HEK293 (cell line): ENCODE results near the gene ACOT7.

Experiments used
- CTCF ChIA-PET: fragments of 350-600 bp; formaldehyde crosslinking; extraction: SDS; loops from one replicate; lab custom pipeline; 2021; ENCODE audit warnings: antibody characterized with exemption; lab: Yijun Ruan, JAX
- POLR2A ChIA-PET: fragments of 300-600 bp; formaldehyde crosslinking; extraction: SDS; loops from one replicate; lab custom pipeline; 2020; ENCODE audit warnings: antibody characterized with exemption, inconsistent platforms; lab: Yijun Ruan, JAX
- H3K27ac ChIP-seq: fragments of 200-500 bp; sonication (Bioruptor generic); 2 replicates; pipeline ENCODE4 v1.5.1; 2014; ENCODE audit warnings: low read depth, low read length, control low read depth, inconsistent platforms; ENCODE audit errors: extremely low read depth
- H3K36me3 ChIP-seq, 2 experiments: fragments of 200-500 bp in 1 of 2; sonication (Bioruptor generic) in 1 of 2; 1 replicate in 1 of 2; 2 replicates in 1 of 2; pipeline ENCODE4 v1.5.1; 2014 to 2017; ENCODE audit warnings: inconsistent platforms in 2 of 2, low read length in 2 of 2; ENCODE audit not compliant: control insufficient read depth in 2 of 2, insufficient read depth in 1 of 2
- H3K4me1 ChIP-seq: fragments of 200-500 bp; sonication (Bioruptor generic); 2 replicates; pipeline ENCODE4 v1.5.1; 2014; ENCODE audit warnings: mild to moderate bottlenecking, low read length, inconsistent platforms; ENCODE audit not compliant: control insufficient read depth, insufficient read depth
- H3K4me3 ChIP-seq: 2 replicates; pipeline ENCODE4 v1.5.1; 2011; ENCODE audit warnings: low read depth, mild to moderate bottlenecking, control low read depth, low read length, moderate library complexity
- H3K9me3 ChIP-seq: fragments of 200-500 bp; sonication (Bioruptor generic); 2 replicates; pipeline ENCODE4 v1.5.1; 2014; ENCODE audit warnings: low read depth, low read length, inconsistent platforms; ENCODE audit not compliant: control insufficient read depth, insufficient read depth
- KLF1 ChIP-seq: fragments of 450-650 bp; formaldehyde crosslinking; IDR thresholded peaks from 2 replicates; pipeline ENCODE4 v1.5.1; 2016; ENCODE audit warnings: missing biosample characterization, missing genetic modification characterization
- ZFP37 ChIP-seq: fragments of 450-650 bp; formaldehyde crosslinking; IDR thresholded peaks from 2 replicates; pipeline ENCODE4 v1.5.1; 2016; ENCODE audit warnings: missing biosample characterization, missing genetic modification characterization
- ZNF341 ChIP-seq: fragments of 450-650 bp; formaldehyde crosslinking; IDR thresholded peaks from 2 replicates; pipeline ENCODE4; 2016; ENCODE audit warnings: low read depth, missing biosample characterization, missing genetic modification characterization
- ZNF423 ChIP-seq: fragments of 450-650 bp; formaldehyde crosslinking; IDR thresholded peaks from 2 replicates; pipeline ENCODE4 v1.5.1; 2016; ENCODE audit warnings: missing biosample characterization, missing genetic modification characterization
- ZNF600 ChIP-seq: fragments of 450-650 bp; formaldehyde crosslinking; IDR thresholded peaks from 2 replicates; pipeline ENCODE4 v1.5.1; 2016; ENCODE audit warnings: missing biosample characterization, missing genetic modification characterization
- ZNF621 ChIP-seq: fragments of 450-650 bp; formaldehyde crosslinking; IDR thresholded peaks from 2 replicates; pipeline ENCODE4 v1.5.1; 2017; ENCODE audit warnings: missing biosample characterization, missing genetic modification characterization
- TF ChIP-seq, protein P1 (sequence below): fragments of 450-650 bp; formaldehyde crosslinking; IDR thresholded peaks from 2 replicates; pipeline ENCODE4 v1.5.1; 2016; ENCODE audit warnings: missing biosample characterization, missing genetic modification characterization
- TF ChIP-seq, protein P2 (sequence below): fragments of 450-650 bp; formaldehyde crosslinking; IDR thresholded peaks from 2 replicates; pipeline ENCODE4 v1.5.1; 2016; ENCODE audit warnings: missing biosample characterization, missing genetic modification characterization
- TF ChIP-seq, protein P3 (sequence below): fragments of 450-650 bp; formaldehyde crosslinking; IDR thresholded peaks from 2 replicates; pipeline ENCODE4 v1.5.1; 2016; ENCODE audit warnings: missing biosample characterization, missing genetic modification characterization, borderline replicate concordance
- TF ChIP-seq, protein P4 (sequence below): fragments of 450-650 bp; formaldehyde crosslinking; IDR thresholded peaks from 2 replicates; pipeline ENCODE4 v1.5.0; 2017; ENCODE audit warnings: missing biosample characterization, missing genetic modification characterization, borderline replicate concordance
- TF ChIP-seq, protein P5 (sequence below): fragments of 450-650 bp; formaldehyde crosslinking; IDR thresholded peaks from 2 replicates; pipeline ENCODE4 v1.5.1; 2016; ENCODE audit warnings: missing biosample characterization, missing genetic modification characterization
- TF ChIP-seq, protein P6 (sequence below): fragments of 450-650 bp; formaldehyde crosslinking; conservative IDR thresholded peaks from 2 replicates; pipeline ENCODE4 v1.5.1; 2016; ENCODE audit warnings: low read depth, missing biosample characterization, missing genetic modification characterization

ACOT7 gene

DNA sequence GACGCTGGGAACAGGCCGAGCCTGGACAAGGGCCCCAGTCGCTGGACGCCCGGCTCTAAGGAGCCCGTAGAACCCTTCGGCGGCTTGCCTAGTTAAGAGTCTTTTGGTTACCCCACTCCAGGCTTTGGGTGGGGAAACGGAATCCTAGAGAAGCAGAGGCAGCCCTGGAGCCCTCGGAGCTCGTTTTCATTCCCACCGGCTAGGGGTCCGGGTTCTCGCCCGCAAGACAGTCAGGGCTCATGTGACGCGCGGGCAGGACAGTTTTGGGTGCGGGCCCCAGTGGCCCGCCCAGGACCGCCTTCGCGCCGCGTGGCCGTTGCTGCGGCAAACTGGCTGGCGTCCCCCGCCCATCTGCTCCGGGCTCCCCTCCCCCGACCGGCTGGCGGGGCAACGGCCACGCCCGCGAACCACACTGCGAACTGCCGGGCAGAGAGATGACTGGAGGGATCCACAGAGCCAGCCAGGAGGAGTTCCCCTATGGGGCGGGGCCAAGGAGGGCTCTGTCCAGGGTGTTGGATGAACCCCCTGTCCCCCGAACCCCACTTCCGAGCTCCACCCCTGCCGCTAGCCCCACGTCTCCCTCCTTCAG lies 27.0 kb upstream of the ACOT7 start:
- POLR2A ChIA-PET, result interaction anchor here (1.0 kb wide), 1 partner anchor 28 kb away, joined by 3 read pairs; no protein-coding TSS in a partner anchor
- Histone ChIP-seq H3K36me3 (no peaks in the 10 kb centered on the region), H3K4me3 (no peak overlapping the region), H3K4me1 (no peaks in the 10 kb centered on the region; the same call in 1 of the 2 replicates), H3K9me3 (no peaks in the 10 kb centered on the region), H3K27ac (no peak overlapping the region)
- CTCF ChIA-PET, result interaction anchor here (0.5 to 6.5 kb wide), 8 partner anchors 8 to 226 kb away, joined by 3 to 117 read pairs (median 8); no protein-coding TSS in a partner anchor
- TF ChIP-seq ZNF600 (no peak), ZNF621 (tag by site-specific recombination) (no peak), ZFP37 (tag by site-specific recombination) (no peak), ZNF423 (no peak), KLF1 (tag by site-specific recombination) (peak; percentile 44)
- TF ChIP-seq, protein P1, sequence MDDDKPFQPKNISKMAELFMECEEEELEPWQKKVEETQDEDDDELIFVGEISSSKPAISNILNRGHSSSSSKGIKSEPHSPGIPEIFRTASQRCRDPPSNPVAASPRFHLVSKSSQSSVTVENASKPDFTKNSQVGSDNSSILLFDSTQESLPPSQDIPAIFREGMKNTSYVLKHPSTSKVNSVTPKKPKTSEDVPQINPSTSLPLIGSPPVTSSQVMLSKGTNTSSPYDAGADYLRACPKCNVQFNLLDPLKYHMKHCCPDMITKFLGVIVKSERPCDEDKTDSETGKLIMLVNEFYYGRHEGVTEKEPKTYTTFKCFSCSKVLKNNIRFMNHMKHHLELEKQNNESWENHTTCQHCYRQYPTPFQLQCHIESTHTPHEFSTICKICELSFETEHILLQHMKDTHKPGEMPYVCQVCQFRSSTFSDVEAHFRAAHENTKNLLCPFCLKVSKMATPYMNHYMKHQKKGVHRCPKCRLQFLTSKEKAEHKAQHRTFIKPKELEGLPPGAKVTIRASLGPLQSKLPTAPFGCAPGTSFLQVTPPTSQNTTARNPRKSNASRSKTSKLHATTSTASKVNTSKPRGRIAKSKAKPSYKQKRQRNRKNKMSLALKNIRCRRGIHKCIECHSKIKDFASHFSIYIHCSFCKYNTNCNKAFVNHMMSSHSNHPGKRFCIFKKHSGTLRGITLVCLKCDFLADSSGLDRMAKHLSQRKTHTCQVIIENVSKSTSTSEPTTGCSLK (tag by site-specific recombination), result no peak
- TF ChIP-seq, protein P2, sequence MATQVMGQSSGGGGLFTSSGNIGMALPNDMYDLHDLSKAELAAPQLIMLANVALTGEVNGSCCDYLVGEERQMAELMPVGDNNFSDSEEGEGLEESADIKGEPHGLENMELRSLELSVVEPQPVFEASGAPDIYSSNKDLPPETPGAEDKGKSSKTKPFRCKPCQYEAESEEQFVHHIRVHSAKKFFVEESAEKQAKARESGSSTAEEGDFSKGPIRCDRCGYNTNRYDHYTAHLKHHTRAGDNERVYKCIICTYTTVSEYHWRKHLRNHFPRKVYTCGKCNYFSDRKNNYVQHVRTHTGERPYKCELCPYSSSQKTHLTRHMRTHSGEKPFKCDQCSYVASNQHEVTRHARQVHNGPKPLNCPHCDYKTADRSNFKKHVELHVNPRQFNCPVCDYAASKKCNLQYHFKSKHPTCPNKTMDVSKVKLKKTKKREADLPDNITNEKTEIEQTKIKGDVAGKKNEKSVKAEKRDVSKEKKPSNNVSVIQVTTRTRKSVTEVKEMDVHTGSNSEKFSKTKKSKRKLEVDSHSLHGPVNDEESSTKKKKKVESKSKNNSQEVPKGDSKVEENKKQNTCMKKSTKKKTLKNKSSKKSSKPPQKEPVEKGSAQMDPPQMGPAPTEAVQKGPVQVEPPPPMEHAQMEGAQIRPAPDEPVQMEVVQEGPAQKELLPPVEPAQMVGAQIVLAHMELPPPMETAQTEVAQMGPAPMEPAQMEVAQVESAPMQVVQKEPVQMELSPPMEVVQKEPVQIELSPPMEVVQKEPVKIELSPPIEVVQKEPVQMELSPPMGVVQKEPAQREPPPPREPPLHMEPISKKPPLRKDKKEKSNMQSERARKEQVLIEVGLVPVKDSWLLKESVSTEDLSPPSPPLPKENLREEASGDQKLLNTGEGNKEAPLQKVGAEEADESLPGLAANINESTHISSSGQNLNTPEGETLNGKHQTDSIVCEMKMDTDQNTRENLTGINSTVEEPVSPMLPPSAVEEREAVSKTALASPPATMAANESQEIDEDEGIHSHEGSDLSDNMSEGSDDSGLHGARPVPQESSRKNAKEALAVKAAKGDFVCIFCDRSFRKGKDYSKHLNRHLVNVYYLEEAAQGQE (tag by site-specific recombination), result peak; percentile 74
- TF ChIP-seq, protein P3, sequence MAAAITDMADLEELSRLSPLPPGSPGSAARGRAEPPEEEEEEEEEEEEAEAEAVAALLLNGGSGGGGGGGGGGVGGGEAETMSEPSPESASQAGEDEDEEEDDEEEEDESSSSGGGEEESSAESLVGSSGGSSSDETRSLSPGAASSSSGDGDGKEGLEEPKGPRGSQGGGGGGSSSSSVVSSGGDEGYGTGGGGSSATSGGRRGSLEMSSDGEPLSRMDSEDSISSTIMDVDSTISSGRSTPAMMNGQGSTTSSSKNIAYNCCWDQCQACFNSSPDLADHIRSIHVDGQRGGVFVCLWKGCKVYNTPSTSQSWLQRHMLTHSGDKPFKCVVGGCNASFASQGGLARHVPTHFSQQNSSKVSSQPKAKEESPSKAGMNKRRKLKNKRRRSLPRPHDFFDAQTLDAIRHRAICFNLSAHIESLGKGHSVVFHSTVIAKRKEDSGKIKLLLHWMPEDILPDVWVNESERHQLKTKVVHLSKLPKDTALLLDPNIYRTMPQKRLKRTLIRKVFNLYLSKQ (tag by site-specific recombination), result no peak

DNA sequence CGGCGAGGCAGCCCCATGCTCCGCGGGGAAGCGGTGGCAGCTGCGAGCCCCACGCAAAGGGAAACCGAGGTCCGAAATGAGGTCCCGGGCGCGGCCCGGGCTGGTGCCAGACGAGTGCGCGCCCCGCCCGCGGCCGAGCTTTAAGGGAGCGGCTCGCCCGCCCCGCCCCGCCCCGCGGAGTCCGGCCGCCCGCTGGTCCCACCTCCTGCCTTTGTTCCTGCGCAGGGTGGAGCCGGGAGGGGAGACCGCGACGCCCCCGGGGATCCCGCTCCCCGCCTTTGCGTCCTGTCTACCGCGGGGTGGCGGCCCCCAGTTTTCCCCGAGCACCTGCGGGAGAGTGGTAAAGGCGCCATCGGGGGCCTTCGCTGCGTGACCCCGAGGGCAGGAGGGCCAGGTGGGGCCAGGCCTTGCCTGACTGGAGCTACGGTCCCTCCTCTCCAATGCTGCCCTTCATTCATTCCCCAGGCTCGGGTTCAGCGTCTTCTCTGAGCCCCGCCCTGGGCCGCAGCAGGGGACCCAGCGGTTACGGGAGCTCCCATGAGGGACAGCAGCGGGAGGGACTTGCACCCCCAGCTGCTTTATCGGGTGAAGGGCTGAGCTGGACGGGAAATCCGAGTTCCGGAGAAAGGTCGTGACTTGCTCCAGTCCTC lies 26.4 kb upstream of the ACOT7 start, which contains the start of gene HES2:
Gene HES2 (minus strand): TSS at position 116 of the 650 bp plus-strand sequence. CDS start 99 bp downstream, at position 17.
- ChIA-PET POLR2A (interaction anchor here (0.6 kb wide), 1 partner anchor 85 kb away, joined by 3 read pairs; no protein-coding TSS in a partner anchor), CTCF (interaction anchor here (0.5 to 6.5 kb wide), 7 partner anchors 8 to 227 kb away, joined by 3 to 117 read pairs (median 4); no protein-coding TSS in a partner anchor)
- Histone ChIP-seq H3K9me3 (no peaks in the 10 kb centered on the region), H3K4me3 (peak within 1 kb of the TSS; percentile 38), H3K4me1 (no peaks in the 10 kb centered on the region; the same call in 1 of the 2 replicates), H3K36me3 (no peaks in the 10 kb centered on the region), H3K27ac (no peak within 1 kb of the TSS)
- TF ChIP-seq, protein P4, sequence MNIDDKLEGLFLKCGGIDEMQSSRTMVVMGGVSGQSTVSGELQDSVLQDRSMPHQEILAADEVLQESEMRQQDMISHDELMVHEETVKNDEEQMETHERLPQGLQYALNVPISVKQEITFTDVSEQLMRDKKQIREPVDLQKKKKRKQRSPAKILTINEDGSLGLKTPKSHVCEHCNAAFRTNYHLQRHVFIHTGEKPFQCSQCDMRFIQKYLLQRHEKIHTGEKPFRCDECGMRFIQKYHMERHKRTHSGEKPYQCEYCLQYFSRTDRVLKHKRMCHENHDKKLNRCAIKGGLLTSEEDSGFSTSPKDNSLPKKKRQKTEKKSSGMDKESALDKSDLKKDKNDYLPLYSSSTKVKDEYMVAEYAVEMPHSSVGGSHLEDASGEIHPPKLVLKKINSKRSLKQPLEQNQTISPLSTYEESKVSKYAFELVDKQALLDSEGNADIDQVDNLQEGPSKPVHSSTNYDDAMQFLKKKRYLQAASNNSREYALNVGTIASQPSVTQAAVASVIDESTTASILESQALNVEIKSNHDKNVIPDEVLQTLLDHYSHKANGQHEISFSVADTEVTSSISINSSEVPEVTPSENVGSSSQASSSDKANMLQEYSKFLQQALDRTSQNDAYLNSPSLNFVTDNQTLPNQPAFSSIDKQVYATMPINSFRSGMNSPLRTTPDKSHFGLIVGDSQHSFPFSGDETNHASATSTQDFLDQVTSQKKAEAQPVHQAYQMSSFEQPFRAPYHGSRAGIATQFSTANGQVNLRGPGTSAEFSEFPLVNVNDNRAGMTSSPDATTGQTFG (tag by site-specific recombination), result no peak
- TF ChIP-seq, protein P5, sequence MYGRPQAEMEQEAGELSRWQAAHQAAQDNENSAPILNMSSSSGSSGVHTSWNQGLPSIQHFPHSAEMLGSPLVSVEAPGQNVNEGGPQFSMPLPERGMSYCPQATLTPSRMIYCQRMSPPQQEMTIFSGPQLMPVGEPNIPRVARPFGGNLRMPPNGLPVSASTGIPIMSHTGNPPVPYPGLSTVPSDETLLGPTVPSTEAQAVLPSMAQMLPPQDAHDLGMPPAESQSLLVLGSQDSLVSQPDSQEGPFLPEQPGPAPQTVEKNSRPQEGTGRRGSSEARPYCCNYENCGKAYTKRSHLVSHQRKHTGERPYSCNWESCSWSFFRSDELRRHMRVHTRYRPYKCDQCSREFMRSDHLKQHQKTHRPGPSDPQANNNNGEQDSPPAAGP (tag by site-specific recombination), result peak; percentile 68
- TF ChIP-seq ZNF341, result no peak
- TF ChIP-seq, protein P6, sequence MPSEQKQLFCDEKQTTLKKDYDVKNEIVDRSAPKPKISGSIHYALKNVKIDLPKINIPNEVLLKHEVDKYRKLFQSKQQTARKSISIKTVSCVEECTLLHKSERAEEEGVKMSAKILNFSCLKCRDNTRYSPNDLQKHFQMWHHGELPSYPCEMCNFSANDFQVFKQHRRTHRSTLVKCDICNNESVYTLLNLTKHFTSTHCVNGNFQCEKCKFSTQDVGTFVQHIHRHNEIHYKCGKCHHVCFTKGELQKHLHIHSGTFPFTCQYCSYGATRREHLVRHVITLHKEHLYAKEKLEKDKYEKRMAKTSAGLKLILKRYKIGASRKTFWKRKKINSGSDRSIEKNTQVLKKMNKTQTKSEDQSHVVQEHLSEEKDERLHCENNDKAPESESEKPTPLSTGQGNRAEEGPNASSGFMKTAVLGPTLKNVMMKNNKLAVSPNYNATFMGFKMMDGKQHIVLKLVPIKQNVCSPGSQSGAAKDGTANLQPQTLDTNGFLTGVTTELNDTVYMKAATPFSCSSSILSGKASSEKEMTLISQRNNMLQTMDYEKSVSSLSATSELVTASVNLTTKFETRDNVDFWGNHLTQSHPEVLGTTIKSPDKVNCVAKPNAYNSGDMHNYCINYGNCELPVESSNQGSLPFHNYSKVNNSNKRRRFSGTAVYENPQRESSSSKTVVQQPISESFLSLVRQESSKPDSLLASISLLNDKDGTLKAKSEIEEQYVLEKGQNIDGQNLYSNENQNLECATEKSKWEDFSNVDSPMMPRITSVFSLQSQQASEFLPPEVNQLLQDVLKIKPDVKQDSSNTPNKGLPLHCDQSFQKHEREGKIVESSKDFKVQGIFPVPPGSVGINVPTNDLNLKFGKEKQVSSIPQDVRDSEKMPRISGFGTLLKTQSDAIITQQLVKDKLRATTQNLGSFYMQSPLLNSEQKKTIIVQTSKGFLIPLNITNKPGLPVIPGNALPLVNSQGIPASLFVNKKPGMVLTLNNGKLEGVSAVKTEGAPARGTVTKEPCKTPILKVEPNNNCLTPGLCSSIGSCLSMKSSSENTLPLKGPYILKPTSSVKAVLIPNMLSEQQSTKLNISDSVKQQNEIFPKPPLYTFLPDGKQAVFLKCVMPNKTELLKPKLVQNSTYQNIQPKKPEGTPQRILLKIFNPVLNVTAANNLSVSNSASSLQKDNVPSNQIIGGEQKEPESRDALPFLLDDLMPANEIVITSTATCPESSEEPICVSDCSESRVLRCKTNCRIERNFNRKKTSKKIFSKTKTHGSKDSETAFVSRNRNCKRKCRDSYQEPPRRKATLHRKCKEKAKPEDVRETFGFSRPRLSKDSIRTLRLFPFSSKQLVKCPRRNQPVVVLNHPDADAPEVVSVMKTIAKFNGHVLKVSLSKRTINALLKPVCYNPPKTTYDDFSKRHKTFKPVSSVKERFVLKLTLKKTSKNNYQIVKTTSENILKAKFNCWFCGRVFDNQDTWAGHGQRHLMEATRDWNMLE (tag by site-specific recombination), result no peak
- TF ChIP-seq, protein P3 (tag by site-specific recombination), result no peak
